Activated CD4-positive, alpha-beta T cell treated with anti-CD3 and anti-CD28 coated beads for 36 hours (primary cell): ENCODE results near the gene STRN3. TPM values are rescaled to one million over a fixed set of nuclear protein-coding genes. Genes with fewer than 3 reads are reported as not detected.
"Not testable (repeated sequence)": the region's sequence is repeated elsewhere in the genome, so short reads cannot be mapped to it uniquely, and the experiment has no call there.

ENCODE experiments used
- ATAC-seq: fragments of 200-7000 bp; cut with Tn5 transposase; one replicate; pipeline ENCODE4 v1.10.0; 2021; ENCODE audit warnings: mild to moderate bottlenecking, moderate library complexity
- CTCF ChIA-PET: fragments of 350-600 bp; sonication (Branson Sonifier 250); formaldehyde crosslinking; loops from one replicate; lab custom pipeline; 2021; ENCODE audit warnings: antibody characterized with exemption; lab: Charles Lee
- POLR2A ChIA-PET: fragments of 350-600 bp; sonication (Branson Sonifier 250); formaldehyde crosslinking; loops from one replicate; lab custom pipeline; 2021; ENCODE audit warnings: antibody characterized with exemption, inconsistent platforms; lab: Charles Lee
- DNase-seq: peaks from one replicate; pipeline ENCODE4 v3.0.0-alpha.2; 2020
- H3K27ac Mint-ChIP-seq: one replicate; pipeline ENCODE4 v1.8.0; 2021; ENCODE audit warnings: mixed read lengths
- H3K27me3 Mint-ChIP-seq: one replicate; pipeline ENCODE4 v1.8.0; 2021; ENCODE audit warnings: mixed read lengths
- H3K36me3 Mint-ChIP-seq: one replicate; pipeline ENCODE4 v1.8.0; 2021; ENCODE audit warnings: low read depth, mixed read lengths
- H3K4me1 Mint-ChIP-seq: one replicate; pipeline ENCODE4 v1.8.0; 2021; ENCODE audit warnings: mixed read lengths
- H3K4me3 Mint-ChIP-seq: one replicate; pipeline ENCODE4 v1.8.0; 2021; ENCODE audit warnings: mild to moderate bottlenecking, moderate library complexity, mixed read lengths
- H3K9me3 Mint-ChIP-seq: one replicate; pipeline ENCODE4 v1.8.0; 2021; ENCODE audit warnings: low read depth, mixed read lengths
- intact Hi-C, 2 experiments: fragments of 100-400 bp; cut with DNase I in 1 of 2; cut with micrococcal nuclease in 1 of 2; formaldehyde crosslinking; loops; one replicate each; pipeline versions ENCODE4 v1.14.2 to v1.15.1; 2022 to 2024; cut with DNase I, micrococcal nuclease
- total RNA-seq, 2 experiments: library from RNA; stranded (reverse); gene quantifications; one replicate each; pipeline ENCODE4 v1.2.3, GENCODE V29; 2021

STRN3 gene
- total RNA-seq, 2 experiments from 2014 or later: 17.9 to 22.5 TPM

DNA sequence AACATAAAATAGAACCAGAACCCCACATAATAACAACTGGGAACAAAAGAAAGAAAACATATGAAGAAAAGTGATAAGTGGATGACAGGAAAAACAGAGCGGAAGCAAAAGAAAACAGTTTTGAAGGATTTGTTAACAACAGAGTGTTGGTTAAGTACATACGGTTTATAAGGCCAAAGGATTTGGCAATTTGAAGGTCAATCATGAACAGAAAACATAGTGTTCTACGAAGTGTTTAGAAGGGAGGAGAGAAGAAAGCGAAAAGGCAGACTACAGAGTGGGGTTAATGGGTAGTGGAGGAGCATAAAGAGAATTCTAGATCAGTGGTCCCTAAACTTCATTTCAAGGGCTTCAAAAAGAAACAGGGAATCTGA, 4.6 kb downstream of the STRN3 start:
- Mint-ChIP-seq H3K36me3 (peaks cover 21% of the 10 kb centered on the region), H3K27ac (no peak overlapping the region), H3K4me3 (no peak overlapping the region), H3K9me3 (no peaks in the 10 kb centered on the region), H3K27me3 (no peaks in the 10 kb centered on the region), H3K4me1 (peaks cover 31% of the 10 kb centered on the region)
- no peak for ATAC-seq
- intact Hi-C loops: no loop called here
- ChIA-PET POLR2A (no interaction called here), CTCF (interaction anchor here (0.7 kb wide), 1 partner anchor 457 kb away, joined by 3 read pairs; no protein-coding TSS in a partner anchor)
- no peak for DNase-seq

DNA sequence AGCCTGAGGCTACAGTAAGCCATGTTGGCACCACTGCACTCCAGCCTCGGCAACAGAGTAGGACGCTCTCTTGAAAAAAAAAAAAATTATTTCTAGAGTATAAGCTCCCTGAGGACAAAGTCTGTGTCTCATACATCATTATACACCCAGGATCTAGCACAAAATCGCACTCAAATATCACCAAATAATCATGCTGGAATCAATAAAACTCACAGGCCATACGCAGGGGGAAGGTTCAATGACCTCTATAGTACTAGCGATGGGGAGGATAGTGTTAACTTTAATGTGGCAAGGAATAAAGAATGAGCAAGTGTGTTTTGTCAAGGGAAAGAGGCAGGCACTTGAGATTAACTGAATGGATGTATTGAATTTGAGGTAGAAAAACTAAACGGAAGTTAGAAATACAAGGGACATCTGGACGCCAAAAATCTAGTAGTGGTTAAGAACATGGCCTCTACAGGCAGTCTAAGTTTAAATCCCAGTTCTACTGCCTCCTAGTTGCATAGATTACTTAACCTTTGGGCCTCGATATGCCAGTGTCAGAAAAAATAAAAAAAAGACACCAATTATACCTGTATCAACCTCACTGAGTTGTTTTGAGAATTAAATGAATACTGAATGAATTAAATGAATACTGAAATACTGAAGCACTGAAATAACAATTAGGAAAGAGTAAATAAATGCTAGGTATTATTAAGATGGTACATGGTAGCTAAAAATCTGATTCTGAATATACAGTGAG, 5.2 kb downstream of the STRN3 start:
- ATAC-seq (no peak), DNase-seq (no peak)
- no peak overlapping the region for H3K27ac Mint-ChIP-seq
- peaks cover 21% of the 10 kb centered on the region for H3K36me3 Mint-ChIP-seq
- intact Hi-C loops: no loop called here
- H3K27me3 Mint-ChIP-seq: no peaks in the 10 kb centered on the region
- no peaks in the 10 kb centered on the region for H3K9me3 Mint-ChIP-seq
- ChIA-PET CTCF (interaction anchor here (1.3 kb wide), 1 partner anchor 12 kb away, joined by 3 read pairs; no protein-coding TSS in a partner anchor), POLR2A (no interaction called here)
- H3K4me1 Mint-ChIP-seq: peaks cover 34% of the 10 kb centered on the region
- no peak overlapping the region for H3K4me3 Mint-ChIP-seq

DNA sequence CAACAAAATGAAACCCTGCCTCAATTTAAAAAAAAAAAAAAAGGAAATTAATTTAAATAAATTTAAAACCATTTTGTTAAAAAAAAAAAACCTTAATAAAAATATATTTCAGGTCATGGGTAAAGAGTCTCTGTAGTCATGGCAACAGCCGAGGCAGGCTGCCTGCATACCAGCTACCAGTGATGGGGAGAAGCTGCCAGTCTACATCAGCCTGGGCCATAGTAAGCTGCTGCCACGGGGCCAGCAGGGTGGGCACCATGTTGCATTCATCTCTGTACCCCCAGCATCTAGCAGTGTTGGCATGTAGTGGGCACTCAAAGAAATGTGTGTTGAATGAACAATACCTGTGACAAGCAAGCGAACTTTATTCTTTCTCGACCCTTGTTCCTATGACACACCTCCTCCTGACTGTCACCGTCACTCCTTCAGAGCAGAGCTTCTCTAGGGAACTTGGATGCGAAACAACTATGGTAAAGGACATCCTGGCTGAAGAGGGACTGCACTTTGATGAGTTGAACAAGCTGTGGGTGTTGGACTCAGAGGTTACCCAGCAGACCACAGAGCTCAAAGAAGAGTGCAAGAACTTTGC, 8.0 kb downstream of the STRN3 start:
- Mint-ChIP-seq H3K4me3 (no peak overlapping the region), H3K36me3 (peaks cover 21% of the 10 kb centered on the region), H3K27ac (no peak overlapping the region), H3K4me1 (peaks cover 24% of the 10 kb centered on the region), H3K27me3 (no peaks in the 10 kb centered on the region), H3K9me3 (no peaks in the 10 kb centered on the region)
- intact Hi-C loops: no loop called here
- ATAC-seq: no peak
- ChIA-PET POLR2A (interaction anchor here (0.7 kb wide), 1 partner anchor 444 kb away, joined by 3 read pairs; no protein-coding TSS in a partner anchor), CTCF (interaction anchor here (0.7 to 1.1 kb wide), 2 partner anchors 46 to 319 kb away, joined by 4 read pairs; no protein-coding TSS in a partner anchor)
- no peak for DNase-seq

DNA sequence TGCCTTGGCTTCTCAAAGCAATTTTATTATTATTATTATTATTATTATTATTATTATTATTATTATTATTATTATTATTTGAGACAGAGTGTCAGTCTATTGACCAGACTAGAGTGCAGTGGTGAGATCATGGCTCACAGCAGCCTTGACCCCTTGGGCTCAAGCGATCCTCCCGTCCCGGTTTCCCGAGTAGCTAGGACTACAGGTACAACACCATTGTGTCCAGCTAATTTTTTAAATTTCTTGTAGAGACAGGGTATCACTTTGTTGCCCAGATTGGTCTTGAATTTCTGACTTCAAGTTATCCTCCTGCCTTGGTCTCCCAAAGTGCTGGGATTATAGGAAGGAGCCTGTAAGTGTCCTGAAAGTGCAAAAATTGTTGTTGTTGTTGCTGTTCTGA, 12.3 kb downstream of the STRN3 start:
- ChIA-PET POLR2A (no interaction called here), CTCF (no interaction called here)
- no peak overlapping the region for H3K27ac Mint-ChIP-seq
- no peak overlapping the region for H3K4me3 Mint-ChIP-seq
- peaks cover 14% of the 10 kb centered on the region for H3K4me1 Mint-ChIP-seq
- H3K9me3 Mint-ChIP-seq: no peaks in the 10 kb centered on the region
- DNase-seq: no peak
- H3K27me3 Mint-ChIP-seq: no peaks in the 10 kb centered on the region
- H3K36me3 Mint-ChIP-seq: peaks cover 16% of the 10 kb centered on the region
- no peak for ATAC-seq
- intact Hi-C loops: no loop called here

DNA sequence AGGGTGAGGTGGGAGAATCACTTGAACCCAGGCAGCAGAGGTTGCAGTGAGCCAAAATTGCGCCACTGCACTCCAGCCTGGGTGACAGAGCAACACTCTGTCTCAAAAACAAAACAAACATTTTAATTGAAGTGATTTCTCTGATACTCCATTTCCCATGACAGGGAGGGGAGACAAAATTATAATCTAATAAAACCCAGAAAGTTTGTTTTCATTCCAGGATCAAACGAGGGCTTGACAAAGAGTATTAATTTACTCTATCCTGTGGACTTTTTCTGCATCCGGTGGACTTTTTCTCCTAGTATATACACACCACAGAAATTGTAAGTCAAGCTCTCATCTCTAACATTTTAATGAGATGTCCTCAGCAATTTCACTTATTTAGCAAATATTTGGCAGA, 15.2 kb downstream of the STRN3 start:
- Mint-ChIP-seq H3K27ac (no peak overlapping the region), H3K36me3 (peaks cover 16% of the 10 kb centered on the region), H3K27me3 (no peaks in the 10 kb centered on the region), H3K4me3 (no peak overlapping the region), H3K4me1 (peaks cover 15% of the 10 kb centered on the region), H3K9me3 (no peaks in the 10 kb centered on the region)
- no peak for ATAC-seq
- ChIA-PET POLR2A (no interaction called here), CTCF (no interaction called here)
- intact Hi-C loops: no loop called here
- DNase-seq: no peak

DNA sequence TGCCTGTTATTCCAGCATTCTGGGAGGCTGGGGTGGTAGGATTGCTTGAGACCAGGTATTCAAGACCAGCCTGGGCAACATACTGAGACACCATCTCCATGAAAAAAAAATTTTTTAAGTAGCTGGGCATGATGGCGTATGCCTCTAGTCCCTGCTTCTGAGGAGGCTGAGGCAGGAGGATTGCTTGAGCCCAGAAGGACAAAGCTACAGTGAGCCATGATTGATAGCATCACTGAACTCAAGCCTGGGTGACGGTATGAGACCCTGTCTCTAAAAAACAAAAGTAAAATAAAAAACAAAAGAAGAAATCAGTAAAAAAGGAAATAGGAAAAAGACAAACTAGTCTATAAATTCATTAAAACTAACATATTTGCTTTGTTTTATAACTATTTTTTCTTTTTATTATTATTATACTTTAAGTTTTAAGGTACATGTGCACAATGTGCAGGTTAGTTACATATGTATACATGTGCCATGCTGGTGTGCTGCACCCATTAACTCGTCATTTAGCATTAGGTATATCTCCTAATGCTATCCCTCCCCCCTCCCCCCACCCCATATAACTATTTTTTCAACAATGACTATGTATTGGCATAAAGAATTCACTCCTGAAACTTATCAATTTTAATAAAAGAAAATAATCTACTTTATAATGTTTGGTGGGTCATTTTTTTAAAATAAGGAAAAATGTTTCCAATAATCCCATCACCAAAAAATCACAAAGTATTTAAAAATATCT, 16.2 kb downstream of the STRN3 start:
- intact Hi-C loops: no loop called here
- CTCF ChIA-PET: no interaction called here
- peaks cover 22% of the 10 kb centered on the region for H3K36me3 Mint-ChIP-seq
- no peak overlapping the region for H3K27ac Mint-ChIP-seq
- DNase-seq (no peak), ATAC-seq (no peak)
- no peak overlapping the region for H3K4me3 Mint-ChIP-seq
- H3K4me1 Mint-ChIP-seq: peaks cover 10% of the 10 kb centered on the region
- POLR2A ChIA-PET: no interaction called here
- H3K27me3 Mint-ChIP-seq: no peaks in the 10 kb centered on the region
- H3K9me3 Mint-ChIP-seq: no peaks in the 10 kb centered on the region

DNA sequence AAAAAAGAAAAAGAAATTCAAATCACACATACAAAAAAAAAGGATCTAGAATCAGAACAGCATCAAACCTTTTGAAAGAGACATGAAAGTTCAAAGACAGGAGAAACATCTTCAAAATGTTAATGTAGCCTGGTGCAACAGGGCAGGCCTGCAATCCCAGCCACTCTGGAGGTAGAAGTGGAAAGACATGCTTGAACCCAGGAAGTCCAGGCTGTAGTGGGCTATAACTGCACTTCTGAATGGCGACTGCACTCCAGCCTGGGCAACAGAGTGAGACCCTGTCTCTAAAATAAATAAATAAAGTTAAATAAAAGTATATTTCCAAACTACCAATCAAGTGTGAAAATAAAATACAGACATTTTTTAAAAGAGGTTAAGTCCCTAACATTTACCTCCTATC, 19.5 kb downstream of the STRN3 start:
- Mint-ChIP-seq H3K27me3 (no peaks in the 10 kb centered on the region), H3K36me3 (peaks cover 20% of the 10 kb centered on the region), H3K4me1 (peaks cover 8% of the 10 kb centered on the region), H3K27ac (no peak overlapping the region), H3K9me3 (no peaks in the 10 kb centered on the region), H3K4me3 (no peak overlapping the region)
- ChIA-PET CTCF (no interaction called here), POLR2A (no interaction called here)
- no peak for DNase-seq
- intact Hi-C loops: no loop called here
- ATAC-seq: no peak

DNA sequence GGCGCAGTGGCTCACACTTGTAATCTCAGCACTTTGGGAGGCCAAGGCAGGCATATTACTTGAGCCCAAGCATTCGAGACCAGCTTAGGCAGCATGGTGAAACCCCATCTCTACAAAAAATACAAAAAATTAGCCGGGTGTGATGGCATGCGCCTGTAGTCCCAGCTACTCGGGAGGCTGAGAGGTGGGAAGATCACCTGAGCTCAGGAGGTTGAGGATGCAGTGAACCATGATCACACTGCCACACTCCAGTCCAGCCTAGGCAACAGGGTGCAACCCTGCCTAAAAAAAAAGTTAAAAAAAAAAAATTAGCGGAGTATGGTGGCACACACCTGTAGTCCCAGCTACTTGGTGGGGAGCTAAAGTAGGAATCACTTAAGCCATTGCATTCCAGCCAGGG, 22.2 kb downstream of the STRN3 start:
- ATAC-seq, H3K27ac Mint-ChIP-seq, intact Hi-C loops, H3K27me3 Mint-ChIP-seq, H3K4me3 Mint-ChIP-seq, DNase-seq, CTCF ChIA-PET, H3K9me3 Mint-ChIP-seq: not testable (repeated sequence)
- POLR2A ChIA-PET: interaction anchor here (0.6 kb wide), 2 partner anchors 57 to 254 kb away, joined by 3 to 9 read pairs; no protein-coding TSS in a partner anchor
- peaks cover 43% of the 10 kb centered on the region for H3K36me3 Mint-ChIP-seq
- peaks cover 10% of the 10 kb centered on the region for H3K4me1 Mint-ChIP-seq

DNA sequence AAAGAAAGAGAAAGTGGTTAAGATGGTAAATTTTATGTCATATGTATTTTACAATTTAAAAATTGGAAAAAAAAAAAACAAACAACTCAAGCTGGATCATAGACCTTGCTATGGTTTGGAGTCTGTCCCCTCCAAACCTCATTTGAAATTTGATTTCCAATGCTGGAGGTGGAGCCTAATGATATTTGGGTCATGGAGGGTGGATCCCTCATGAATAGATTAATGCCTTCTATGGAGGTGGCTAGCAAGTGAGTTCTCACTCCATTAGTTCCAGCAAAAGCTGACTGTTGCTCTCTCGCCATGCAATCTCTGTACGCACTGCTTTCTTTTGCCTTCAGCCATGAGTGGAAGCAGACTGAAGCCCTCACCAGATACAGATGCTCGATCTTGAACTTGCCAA, 22.9 kb downstream of the STRN3 start:
- ChIA-PET CTCF (no interaction called here), POLR2A (no interaction called here)
- ATAC-seq (no peak), DNase-seq (no peak)
- H3K4me1 Mint-ChIP-seq: peaks cover 10% of the 10 kb centered on the region
- peaks cover 49% of the 10 kb centered on the region for H3K36me3 Mint-ChIP-seq
- H3K9me3 Mint-ChIP-seq: peaks cover 7% of the 10 kb centered on the region
- H3K4me3 Mint-ChIP-seq: no peak overlapping the region
- no peaks in the 10 kb centered on the region for H3K27me3 Mint-ChIP-seq
- no peak overlapping the region for H3K27ac Mint-ChIP-seq
- intact Hi-C loops: no loop called here

DNA sequence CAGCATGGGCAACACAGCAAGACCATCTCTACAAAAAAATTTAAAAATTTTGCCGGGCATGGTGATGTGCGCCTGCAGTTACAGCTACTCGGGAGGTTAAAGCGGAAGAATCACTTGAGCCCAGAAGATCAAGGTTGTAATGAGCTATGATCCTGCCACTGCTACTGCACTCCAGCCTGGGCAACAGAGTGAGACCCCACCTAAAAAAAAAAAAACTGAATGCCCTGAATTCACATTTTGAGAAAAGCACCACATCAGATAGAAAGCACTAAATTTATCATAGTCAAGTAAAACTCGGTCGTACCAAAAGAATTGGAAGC, 24.9 kb downstream of the STRN3 start:
- ATAC-seq (no peak), DNase-seq (no peak)
- Mint-ChIP-seq H3K4me3 (no peak overlapping the region), H3K27me3 (no peaks in the 10 kb centered on the region), H3K27ac (peak overlapping the region; percentile 10), H3K9me3 (peaks cover 7% of the 10 kb centered on the region), H3K4me1 (peaks cover 15% of the 10 kb centered on the region), H3K36me3 (peaks cover 56% of the 10 kb centered on the region)
- CTCF ChIA-PET: no interaction called here
- intact Hi-C loops: no loop called here
- POLR2A ChIA-PET: no interaction called here

DNA sequence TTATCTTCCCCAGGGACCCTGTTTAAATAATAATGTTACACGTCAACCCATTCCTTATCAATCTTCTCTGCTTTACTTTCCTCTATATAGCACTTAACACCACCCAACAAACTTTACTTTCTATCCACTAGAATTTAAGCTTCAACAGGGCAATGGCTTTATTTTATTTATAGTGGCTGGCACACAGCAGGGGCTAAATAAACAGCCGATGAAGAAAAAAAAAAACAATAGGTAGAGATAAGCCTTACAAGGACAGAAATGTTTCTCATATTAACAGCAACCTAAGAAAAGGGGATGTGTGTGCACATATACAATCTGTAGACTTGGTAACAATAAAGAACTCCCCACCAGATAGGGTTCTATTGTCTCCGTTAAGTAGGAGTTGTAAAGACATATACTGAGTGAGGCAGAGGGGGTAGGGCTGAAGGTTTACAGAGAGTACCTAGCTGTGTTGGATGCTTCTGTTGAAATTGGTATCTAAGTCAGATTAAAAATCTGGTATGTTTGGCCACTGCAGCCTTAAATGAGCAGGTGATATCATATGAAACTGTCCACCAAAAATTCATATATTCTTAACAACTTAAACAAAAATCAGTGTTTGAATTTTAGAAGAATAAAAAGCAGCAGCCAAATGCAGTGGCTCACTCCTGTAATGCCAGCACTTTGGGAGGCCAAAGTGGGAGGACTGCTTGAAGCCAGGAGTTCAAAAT, 25.4 kb downstream of the STRN3 start:
- peaks cover 7% of the 10 kb centered on the region for H3K9me3 Mint-ChIP-seq
- H3K4me1 Mint-ChIP-seq: peaks cover 20% of the 10 kb centered on the region
- DNase-seq: no peak
- no peak overlapping the region for H3K4me3 Mint-ChIP-seq
- intact Hi-C loops: no loop called here
- H3K36me3 Mint-ChIP-seq: peaks cover 56% of the 10 kb centered on the region
- POLR2A ChIA-PET: no interaction called here
- CTCF ChIA-PET: no interaction called here
- ATAC-seq: no peak
- H3K27me3 Mint-ChIP-seq: no peaks in the 10 kb centered on the region
- no peak overlapping the region for H3K27ac Mint-ChIP-seq
